Osteoblast (primary cell): Measurements from ENCODE around the gene XXYLT1. TPM values are rescaled to one million over a fixed set of nuclear protein-coding genes. Genes with fewer than 3 reads are reported as not detected.
A peak's percentile ranks its signal among the peaks of the same experiment; 100 is the strongest.

Source experiments
- DNase-seq: peaks from one replicate; pipeline ENCODE4 v3.0.0; 2011; ENCODE audit warnings: low spot score, mixed read lengths; ENCODE audit not compliant: insufficient read length; ENCODE audit errors: missing footprints
- H2AFZ ChIP-seq: 2 replicates; pipeline ENCODE4 v1.6.0; 2011; ENCODE audit warnings: mild to moderate bottlenecking, low read length
- H3K27ac ChIP-seq: 2 replicates; pipeline ENCODE4 v1.5.1; 2011; ENCODE audit warnings: mild to moderate bottlenecking, low read depth, low read length, moderate library complexity
- H3K27me3 ChIP-seq: 2 replicates; pipeline ENCODE4 v1.6.0; 2012; ENCODE audit warnings: mild to moderate bottlenecking, control low read depth, inconsistent platforms, low read length, moderate library complexity; ENCODE audit not compliant: insufficient read depth
- H3K36me3 ChIP-seq: 2 replicates; pipeline ENCODE4 v1.5.1; 2011; ENCODE audit warnings: mild to moderate bottlenecking, low read length, control low read depth, moderate library complexity; ENCODE audit not compliant: insufficient read depth
- H3K4me1 ChIP-seq: 2 replicates; pipeline ENCODE4 v1.5.1; 2011; ENCODE audit warnings: mild to moderate bottlenecking, low read length, control low read depth, moderate library complexity; ENCODE audit not compliant: insufficient read depth
- H3K4me2 ChIP-seq: 2 replicates; pipeline ENCODE4 v1.6.0; 2011; ENCODE audit warnings: mild to moderate bottlenecking, low read length; ENCODE audit not compliant: insufficient read depth
- H3K4me3 ChIP-seq: fragments of 200-600 bp; sonication (generic); 3 replicates; pipeline ENCODE4 v1.5.1; 2012; ENCODE audit warnings: mild to moderate bottlenecking, low read length, inconsistent platforms; ENCODE audit not compliant: insufficient read depth
- H3K79me2 ChIP-seq: 2 replicates; pipeline ENCODE4 v1.6.0; 2012; ENCODE audit warnings: mild to moderate bottlenecking, low read length, control low read depth, inconsistent platforms; ENCODE audit not compliant: insufficient read depth
- H3K9me3 ChIP-seq: 2 replicates; pipeline ENCODE4 v1.5.1; 2011; ENCODE audit warnings: low read depth, low read length, control low read depth
- H4K20me1 ChIP-seq: 2 replicates; pipeline ENCODE4 v1.6.0; 2012; ENCODE audit warnings: mild to moderate bottlenecking, low read length, control low read depth; ENCODE audit not compliant: insufficient read depth
- total RNA-seq: library from RNA; depleted of rRNA; stranded (reverse); fragments of >200 nt; gene quantifications from 2 replicates; pipeline ENCODE4 v1.2.3, GENCODE V29; 2012
- TF ChIP-seq, protein P1 (sequence below): IDR thresholded peaks from 2 replicates; pipeline ENCODE4 v1.5.1; 2011; ENCODE audit warnings: mild to moderate bottlenecking, low read depth, low read length, moderate library complexity; ENCODE audit errors: extremely low read depth

The XXYLT1 gene
- total RNA-seq, 1 donor = 28.2 TPM

- no peaks in the 10 kb centered on the region for H4K20me1 ChIP-seq
- H2AFZ ChIP-seq = no peak overlapping the region
- H3K27ac ChIP-seq = no peak overlapping the region
- no peaks in the 10 kb centered on the region for H3K36me3 ChIP-seq
- DNase-seq = peak; percentile 41
- TF ChIP-seq, protein P1, sequence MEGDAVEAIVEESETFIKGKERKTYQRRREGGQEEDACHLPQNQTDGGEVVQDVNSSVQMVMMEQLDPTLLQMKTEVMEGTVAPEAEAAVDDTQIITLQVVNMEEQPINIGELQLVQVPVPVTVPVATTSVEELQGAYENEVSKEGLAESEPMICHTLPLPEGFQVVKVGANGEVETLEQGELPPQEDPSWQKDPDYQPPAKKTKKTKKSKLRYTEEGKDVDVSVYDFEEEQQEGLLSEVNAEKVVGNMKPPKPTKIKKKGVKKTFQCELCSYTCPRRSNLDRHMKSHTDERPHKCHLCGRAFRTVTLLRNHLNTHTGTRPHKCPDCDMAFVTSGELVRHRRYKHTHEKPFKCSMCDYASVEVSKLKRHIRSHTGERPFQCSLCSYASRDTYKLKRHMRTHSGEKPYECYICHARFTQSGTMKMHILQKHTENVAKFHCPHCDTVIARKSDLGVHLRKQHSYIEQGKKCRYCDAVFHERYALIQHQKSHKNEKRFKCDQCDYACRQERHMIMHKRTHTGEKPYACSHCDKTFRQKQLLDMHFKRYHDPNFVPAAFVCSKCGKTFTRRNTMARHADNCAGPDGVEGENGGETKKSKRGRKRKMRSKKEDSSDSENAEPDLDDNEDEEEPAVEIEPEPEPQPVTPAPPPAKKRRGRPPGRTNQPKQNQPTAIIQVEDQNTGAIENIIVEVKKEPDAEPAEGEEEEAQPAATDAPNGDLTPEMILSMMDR = no peak
- H3K4me3 ChIP-seq = no peak overlapping the region
- no peaks in the 10 kb centered on the region for H3K27me3 ChIP-seq
- no peaks in the 10 kb centered on the region for H3K79me2 ChIP-seq
- H3K4me1 ChIP-seq = peaks cover 4% of the 10 kb centered on the region
- no peaks in the 10 kb centered on the region for H3K9me3 ChIP-seq
- H3K4me2 ChIP-seq = no peak overlapping the region
Measured at GRCh38 chr3:195135917-195136316, 135.0 kb downstream of the XXYLT1 start.

- Histone ChIP-seq H3K4me2 (no peak overlapping the region), H3K9me3 (no peaks in the 10 kb centered on the region), H3K79me2 (no peaks in the 10 kb centered on the region), H2AFZ (no peak overlapping the region), H3K27ac (no peak overlapping the region), H4K20me1 (no peaks in the 10 kb centered on the region), H3K4me3 (no peak overlapping the region), H3K36me3 (no peaks in the 10 kb centered on the region), H3K4me1 (peaks cover 11% of the 10 kb centered on the region), H3K27me3 (no peaks in the 10 kb centered on the region)
- peak; percentile 13 for DNase-seq
- TF ChIP-seq, protein P1 = no peak
Measured at GRCh38 chr3:195134431-195134830, 136.5 kb downstream of the XXYLT1 start.

GRCh38 chr3:195133462-195133861, 137.5 kb downstream of the XXYLT1 start:
- Histone ChIP-seq H3K4me2 (no peak overlapping the region), H3K36me3 (no peaks in the 10 kb centered on the region), H3K27me3 (no peaks in the 10 kb centered on the region), H3K27ac (no peak overlapping the region), H3K4me3 (no peak overlapping the region), H3K4me1 (peaks cover 19% of the 10 kb centered on the region), H3K79me2 (no peaks in the 10 kb centered on the region), H4K20me1 (no peaks in the 10 kb centered on the region), H2AFZ (no peak overlapping the region), H3K9me3 (no peaks in the 10 kb centered on the region)
- DNase-seq = peak; percentile 15
- TF ChIP-seq, protein P1 = no peak

GRCh38 chr3:195133013-195133412, 137.9 kb downstream of the XXYLT1 start:
- TF ChIP-seq, protein P1 = no peak
- Histone ChIP-seq H3K79me2 (no peaks in the 10 kb centered on the region), H3K4me2 (no peak overlapping the region)

More at GRCh38 chr3:195133013-195133412, 137.9 kb downstream of the XXYLT1 start:
- no peak for DNase-seq
- Histone ChIP-seq H4K20me1 (no peaks in the 10 kb centered on the region), H3K9me3 (no peaks in the 10 kb centered on the region), H2AFZ (no peak overlapping the region), H3K27me3 (no peaks in the 10 kb centered on the region), H3K4me1 (peaks cover 23% of the 10 kb centered on the region), H3K36me3 (no peaks in the 10 kb centered on the region), H3K27ac (no peak overlapping the region), H3K4me3 (no peak overlapping the region)
